Measurements from ENCODE around the gene FIZ1.
"Not testable (repeated sequence)": the region's sequence is repeated elsewhere in the genome, so short reads cannot be mapped to it uniquely, and the experiment has no call there.

- TF ChIP-seq CTCF, POLR2A, POLR2AphosphoS5, EP300 (IDR thresholded peaks at IDR 0.05): not testable (repeated sequence)
These were observed 15.4 kb downstream of the FIZ1 start for GRCh38 chr19:55583897-55584296.

Data from sigmoid colon (tissue), 4 donors.